Measurements from ENCODE around the gene TUBG2.
"Not testable (repeated sequence)": the region's sequence is repeated elsewhere in the genome, so short reads cannot be mapped to it uniquely, and the experiment has no call there.

The TUBG2 gene

GRCh38 chr17:42655528-42655927 is 3.6 kb upstream of the TUBG2 start:
- no peak for DNase-seq (ENCODE audit: low read depth in 2 of 2)

GRCh38 chr17:42657824-42658588 is 1.1 kb upstream of the TUBG2 start:
- no peak for DNase-seq (ENCODE audit: low read depth in 2 of 2)

- DNase-seq (ENCODE audit: low read depth in 2 of 2): not testable (repeated sequence)
Measured at GRCh38 chr17:42659932-42660274, 819 bp downstream of the TUBG2 start.

- DNase-seq (ENCODE audit: low read depth in 2 of 2): no peak
Measured at GRCh38 chr17:42660692-42661345, 1.7 kb downstream of the TUBG2 start.

- DNase-seq (ENCODE audit: low read depth in 2 of 2): no peak
Measured at GRCh38 chr17:42665581-42666001, 6.5 kb downstream of the TUBG2 start.

GRCh38 chr17:42666126-42666525 is 7.0 kb downstream of the TUBG2 start:
- not testable (repeated sequence) for DNase-seq (ENCODE audit: low read depth in 2 of 2)

- DNase-seq (ENCODE audit: low read depth in 2 of 2): no peak
Measured at GRCh38 chr17:42667088-42667951, 8.2 kb downstream of the TUBG2 start.

GRCh38 chr17:42669705-42669976 is 10.6 kb downstream of the TUBG2 start:
- DNase-seq (ENCODE audit: low read depth in 2 of 2): no peak

- DNase-seq (ENCODE audit: low read depth in 2 of 2): no peak
Measured at GRCh38 chr17:42669977-42670788, 11.1 kb downstream of the TUBG2 start.

- no peak for DNase-seq (ENCODE audit: low read depth in 2 of 2)
Measured at GRCh38 chr17:42670789-42671657, 11.9 kb downstream of the TUBG2 start.

- DNase-seq (ENCODE audit: low read depth in 2 of 2): no peak
Measured at GRCh38 chr17:42672038-42672437, 13.0 kb downstream of the TUBG2 start.

GRCh38 chr17:42673266-42673884 is 14.3 kb downstream of the TUBG2 start:
- DNase-seq (ENCODE audit: low read depth in 2 of 2): no peak

- no peak for DNase-seq (ENCODE audit: low read depth in 2 of 2)
Measured at GRCh38 chr17:42673885-42674754, 15.0 kb downstream of the TUBG2 start.

- DNase-seq (ENCODE audit: low read depth in 2 of 2): no peak
Measured at GRCh38 chr17:42674755-42675347, 15.8 kb downstream of the TUBG2 start.

- no peak for DNase-seq (ENCODE audit: low read depth in 2 of 2)
Measured at GRCh38 chr17:42675348-42675964, 16.4 kb downstream of the TUBG2 start.

- no peak for DNase-seq (ENCODE audit: low read depth in 2 of 2)
Measured at GRCh38 chr17:42675965-42676423, 16.9 kb downstream of the TUBG2 start.

GRCh38 chr17:42676424-42677011 is 17.4 kb downstream of the TUBG2 start, which contains the start of gene PLEKHH3:
Gene PLEKHH3, minus strand, starts transcription at chr17:42676994. Its CDS starts 431 bp downstream, at chr17:42676563.
- DNase-seq (ENCODE audit: low read depth in 2 of 2): no peak

Data from activated CD8-positive, alpha-beta memory T cell treated with anti-CD3 and anti-CD28 coated beads for 4 hours (primary cell).